HFFc6 (cell line): ENCODE measurements around the gene RGS13. TPM values are rescaled to one million over a fixed set of nuclear protein-coding genes. Genes with fewer than 3 reads are reported as not detected.

Source experiments
- DNase-seq: peaks from one replicate; pipeline ENCODE4 v3.0.0-alpha.2; 2018
- H3K27ac Mint-ChIP-seq: 2 replicates; pipeline ENCODE4 v1.8.0; 2020; ENCODE audit warnings: mild to moderate bottlenecking, mixed read lengths
- H3K27me3 Mint-ChIP-seq: 2 replicates; pipeline ENCODE4 v1.8.0; 2021; ENCODE audit warnings: mild to moderate bottlenecking, moderate library complexity, mixed read lengths; ENCODE audit not compliant: insufficient read depth
- H3K36me3 Mint-ChIP-seq: 2 replicates; pipeline ENCODE4 v1.8.0; 2021; ENCODE audit warnings: low read depth, mixed read lengths
- H3K4me1 Mint-ChIP-seq: 2 replicates; pipeline ENCODE4 v1.8.0; 2020; ENCODE audit warnings: low read depth, mixed read lengths
- H3K4me3 Mint-ChIP-seq: 2 replicates; pipeline ENCODE4 v1.8.0; 2020; ENCODE audit warnings: mild to moderate bottlenecking, moderate library complexity, mixed read lengths
- H3K9me3 Mint-ChIP-seq: 2 replicates; pipeline ENCODE4 v1.8.0; 2020; ENCODE audit warnings: mild to moderate bottlenecking, mixed read lengths
- total RNA-seq, 6 experiments: library from RNA; stranded (reverse); fragmentation: NEBNext Ultra II Directional; extraction: Animal tissue kit (Norgen Biotek cat#: 25700); gene quantifications; 2 replicates in 1 of 6; 3 replicates in 5 of 6; pipeline ENCODE4 v1.2.3, GENCODE V29; 2021
- TF ChIP-seq, protein P1 (sequence below): fragments of 200-600 bp; sonication (generic); IDR thresholded peaks from 2 replicates; pipeline ENCODE4 v1.5.0; 2021; ENCODE audit warnings: antibody characterized with exemption, mild to moderate bottlenecking

The RGS13 gene
- total RNA-seq, 6 experiments from 2014 or later, result not detected

DNA sequence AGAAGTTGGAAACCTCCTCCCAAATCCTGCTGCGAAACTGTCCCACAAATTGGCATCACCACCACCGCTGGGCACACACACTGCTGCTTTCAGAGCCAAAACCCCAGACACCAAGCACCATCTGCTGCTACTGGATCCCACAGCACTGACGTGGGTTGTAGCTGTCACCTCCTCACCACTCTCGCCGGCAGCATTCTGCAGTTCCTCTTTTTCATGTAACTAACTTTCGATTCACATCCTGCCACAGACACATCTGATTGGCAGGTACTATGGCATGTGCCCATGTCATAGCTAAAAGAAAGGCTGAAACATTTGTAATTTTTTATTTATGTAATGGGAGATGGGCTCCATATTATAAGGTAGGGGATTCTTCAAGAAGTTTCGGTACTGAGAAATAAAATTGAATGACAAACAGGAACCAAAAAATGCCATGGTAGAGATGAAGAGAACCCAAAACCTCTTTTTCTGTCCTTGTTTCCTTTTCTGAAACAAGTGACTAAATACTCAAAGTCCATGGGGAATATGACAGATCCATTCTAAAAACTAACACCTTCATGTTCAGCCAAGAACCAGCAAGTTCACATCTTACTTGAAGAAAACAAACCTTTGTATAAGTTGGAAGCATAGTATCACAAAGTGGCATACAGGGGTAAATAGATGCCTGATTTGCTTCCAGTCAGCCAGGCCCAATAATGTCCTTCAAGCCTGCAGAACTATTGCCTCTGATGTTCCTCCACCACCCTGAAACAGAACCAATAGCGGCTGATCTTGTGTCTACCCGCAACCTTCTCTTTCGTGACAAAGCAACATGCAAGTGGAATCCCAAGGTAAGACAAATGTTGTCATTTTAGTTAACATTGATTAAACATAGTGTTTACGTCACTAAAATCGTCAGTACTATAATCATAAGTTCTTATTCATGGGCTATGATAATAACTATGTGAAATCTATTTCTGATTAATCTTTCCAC, 26.6 kb upstream of the RGS13 start:
- DNase-seq, result no peak
- Mint-ChIP-seq H3K9me3 (no peaks in the 10 kb centered on the region), H3K27ac (no peak overlapping the region), H3K36me3 (no peaks in the 10 kb centered on the region), H3K4me1 (peaks cover 14% of the 10 kb centered on the region), H3K4me3 (no peak overlapping the region), H3K27me3 (no peaks in the 10 kb centered on the region)
- TF ChIP-seq, protein P1, sequence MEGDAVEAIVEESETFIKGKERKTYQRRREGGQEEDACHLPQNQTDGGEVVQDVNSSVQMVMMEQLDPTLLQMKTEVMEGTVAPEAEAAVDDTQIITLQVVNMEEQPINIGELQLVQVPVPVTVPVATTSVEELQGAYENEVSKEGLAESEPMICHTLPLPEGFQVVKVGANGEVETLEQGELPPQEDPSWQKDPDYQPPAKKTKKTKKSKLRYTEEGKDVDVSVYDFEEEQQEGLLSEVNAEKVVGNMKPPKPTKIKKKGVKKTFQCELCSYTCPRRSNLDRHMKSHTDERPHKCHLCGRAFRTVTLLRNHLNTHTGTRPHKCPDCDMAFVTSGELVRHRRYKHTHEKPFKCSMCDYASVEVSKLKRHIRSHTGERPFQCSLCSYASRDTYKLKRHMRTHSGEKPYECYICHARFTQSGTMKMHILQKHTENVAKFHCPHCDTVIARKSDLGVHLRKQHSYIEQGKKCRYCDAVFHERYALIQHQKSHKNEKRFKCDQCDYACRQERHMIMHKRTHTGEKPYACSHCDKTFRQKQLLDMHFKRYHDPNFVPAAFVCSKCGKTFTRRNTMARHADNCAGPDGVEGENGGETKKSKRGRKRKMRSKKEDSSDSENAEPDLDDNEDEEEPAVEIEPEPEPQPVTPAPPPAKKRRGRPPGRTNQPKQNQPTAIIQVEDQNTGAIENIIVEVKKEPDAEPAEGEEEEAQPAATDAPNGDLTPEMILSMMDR, result no peak

DNA sequence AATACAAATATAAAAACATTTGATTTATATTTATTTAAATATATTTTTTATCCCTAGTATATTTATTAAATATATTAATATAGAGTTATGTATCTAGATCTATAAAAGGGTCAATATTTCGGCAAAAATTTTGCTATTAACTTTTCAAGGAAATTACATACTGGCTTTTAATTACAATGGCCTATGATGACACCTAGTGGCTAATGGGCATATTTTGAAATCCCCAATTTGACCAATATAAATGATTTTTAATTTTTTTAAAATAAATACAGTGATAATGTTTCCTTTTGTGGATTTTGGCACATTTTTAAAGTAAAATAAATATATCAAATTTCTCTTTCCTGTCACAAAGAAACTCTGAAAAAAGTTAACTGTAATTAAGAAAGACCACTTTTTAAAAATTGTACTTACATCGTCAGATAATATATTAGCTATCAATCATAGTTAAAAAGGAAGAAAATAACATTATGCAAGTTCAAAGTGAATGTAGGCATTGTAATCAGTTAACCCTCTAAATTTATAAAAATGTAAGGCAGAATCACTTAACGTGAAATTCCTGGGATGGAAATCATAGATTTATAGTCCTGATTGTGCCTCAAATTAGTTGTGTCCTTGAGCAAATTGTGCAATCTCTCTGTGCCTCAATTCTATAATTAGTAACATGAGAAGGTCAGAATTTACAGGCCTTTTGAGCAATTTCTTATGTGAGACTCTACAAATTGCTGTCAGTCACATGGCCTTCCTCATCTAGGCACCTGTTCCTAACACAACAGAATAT, 25.6 kb upstream of the RGS13 start:
- Mint-ChIP-seq H3K27ac (no peak overlapping the region), H3K27me3 (no peaks in the 10 kb centered on the region), H3K4me3 (no peak overlapping the region), H3K36me3 (no peaks in the 10 kb centered on the region), H3K9me3 (no peaks in the 10 kb centered on the region), H3K4me1 (peaks cover 8% of the 10 kb centered on the region)
- peak; percentile 22 for DNase-seq
- TF ChIP-seq, protein P1, result peak; percentile 85

DNA sequence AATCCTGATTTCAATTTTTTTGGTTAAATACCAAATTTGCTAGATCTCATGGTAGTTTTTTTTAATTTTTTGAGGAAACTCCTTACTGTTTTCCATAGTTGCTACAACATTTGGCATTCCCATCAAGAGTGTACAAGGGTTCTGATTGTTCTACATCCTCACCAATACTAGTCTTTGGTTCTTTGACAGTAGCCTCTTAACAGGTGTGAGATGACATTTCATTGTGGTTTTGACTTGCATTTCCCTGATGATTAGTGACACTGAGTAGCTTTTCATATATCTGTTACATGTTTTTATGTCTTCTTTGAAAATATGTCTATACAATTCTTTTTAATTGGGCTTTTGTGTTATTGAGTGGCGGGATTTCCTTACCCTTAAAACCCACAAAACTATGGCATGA, 20.9 kb upstream of the RGS13 start:
- TF ChIP-seq, protein P1, result no peak
- no peak overlapping the region for H3K4me3 Mint-ChIP-seq
- no peaks in the 10 kb centered on the region for H3K27me3 Mint-ChIP-seq
- no peaks in the 10 kb centered on the region for H3K36me3 Mint-ChIP-seq
- no peak for DNase-seq
- H3K4me1 Mint-ChIP-seq, result no peaks in the 10 kb centered on the region
- H3K9me3 Mint-ChIP-seq, result no peaks in the 10 kb centered on the region
- H3K27ac Mint-ChIP-seq, result no peak overlapping the region

DNA sequence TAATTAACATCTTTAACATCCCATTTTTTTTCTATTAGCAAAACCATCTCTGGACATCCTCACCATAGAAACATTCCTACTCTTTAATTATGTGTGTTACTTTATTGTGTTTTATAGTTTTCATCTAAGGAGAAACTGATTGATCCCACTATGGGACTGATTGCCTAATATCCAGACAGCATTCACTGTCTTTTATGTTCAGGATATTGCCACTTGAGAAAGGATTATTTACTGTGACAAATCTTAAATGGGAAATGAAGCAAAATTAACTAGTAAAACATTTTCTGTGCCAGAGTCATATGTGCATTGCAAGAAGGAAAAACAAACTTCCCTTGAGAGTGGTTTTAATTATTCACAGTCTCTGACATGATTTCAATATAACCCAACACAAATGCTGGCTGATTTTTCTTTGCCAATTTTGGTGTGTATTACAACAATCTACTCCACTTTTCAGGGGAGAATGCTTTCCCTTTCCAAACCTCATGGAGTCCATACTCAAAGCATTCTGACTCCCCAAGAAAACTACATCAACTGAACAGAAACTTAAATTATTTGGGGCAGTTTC, 15.8 kb upstream of the RGS13 start:
- Mint-ChIP-seq H3K4me3 (no peak overlapping the region), H3K4me1 (no peaks in the 10 kb centered on the region), H3K27me3 (peaks cover 4% of the 10 kb centered on the region), H3K27ac (no peak overlapping the region), H3K9me3 (peaks cover 4% of the 10 kb centered on the region; the same call in 1 of the 2 replicates), H3K36me3 (0 out of 2 replicates have a peak, but pooled peaks cover 4% of the 10 kb centered on the region)
- TF ChIP-seq, protein P1, result no peak
- no peak for DNase-seq

DNA sequence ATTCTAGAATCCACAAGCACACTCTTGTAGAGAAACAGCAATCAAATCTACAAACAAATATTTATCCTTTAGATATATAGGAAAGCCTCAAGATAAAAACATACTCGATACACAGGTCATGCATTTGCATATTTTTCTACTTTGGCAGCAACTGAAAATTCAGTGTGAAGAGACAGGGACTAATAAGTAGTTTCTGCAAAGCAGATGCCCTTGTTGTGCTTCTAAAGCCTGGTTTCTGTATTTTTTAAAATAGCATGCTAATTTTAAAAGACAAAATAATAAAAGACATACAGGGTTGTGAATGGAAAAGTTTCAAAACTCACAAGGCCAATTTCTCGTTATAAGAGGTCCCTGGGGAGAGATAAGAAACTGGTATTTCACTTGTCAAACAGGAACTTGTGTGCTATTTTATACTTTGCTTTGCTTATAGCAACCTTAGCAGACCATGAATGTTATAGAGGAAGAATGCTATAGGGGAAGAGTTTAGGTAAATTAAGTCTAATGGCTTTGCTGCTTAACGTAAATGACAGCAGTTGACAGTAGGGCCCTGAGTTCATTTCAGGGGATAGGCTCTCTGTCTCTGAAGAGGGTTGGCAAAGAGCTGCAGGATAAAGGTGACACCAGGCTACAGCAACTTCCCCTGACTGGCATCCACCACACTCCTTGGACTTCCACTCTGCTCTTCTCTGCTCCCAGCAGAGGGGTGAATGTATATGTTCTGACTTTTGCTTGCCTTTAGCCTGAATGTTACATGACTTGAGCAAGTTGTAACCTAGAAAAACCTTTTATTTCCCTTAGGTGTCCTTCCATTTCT, 9.4 kb upstream of the RGS13 start:
- Mint-ChIP-seq H3K9me3 (peaks cover 4% of the 10 kb centered on the region; the same call in 1 of the 2 replicates), H3K27me3 (peaks cover 5% of the 10 kb centered on the region), H3K27ac (no peak overlapping the region), H3K4me3 (no peak overlapping the region), H3K36me3 (0 out of 2 replicates have a peak, but pooled peaks cover 4% of the 10 kb centered on the region), H3K4me1 (no peaks in the 10 kb centered on the region)
- no peak for DNase-seq
- TF ChIP-seq, protein P1, result no peak
